ENCODE data around the gene CTU1. TPM values are rescaled to one million over a fixed set of nuclear protein-coding genes. Genes with fewer than 3 reads are reported as not detected.

CTU1 gene
- polyA plus RNA-seq, 2 donors = 3.3 TPM

- H3K4me1 ChIP-seq (ENCODE audit: control insufficient read depth in 2 of 2, insufficient read depth in 2 of 2, low read length in 1 of 2) = peaks cover 4 to 8% of the 10 kb centered on the region in 2 donors
- no peak overlapping the region for H3K4me3 ChIP-seq (ENCODE audit: low read depth in 1 of 2, low read length in 2 of 2)
- no peak overlapping the region for H3K27ac ChIP-seq (ENCODE audit: low read depth in 2 of 2, low read length in 1 of 2)
- H3K9me3 ChIP-seq (ENCODE audit: control insufficient read depth in 2 of 2, insufficient read depth in 1 of 2, low read depth in 1 of 2, low read length in 1 of 2) = no peaks in the 10 kb centered on the region
- 90 to 94% methylated on average over 14 of the region's 14 CpGs for WGBS, 2 donors
- no peaks in the 10 kb centered on the region for H3K27me3 ChIP-seq (ENCODE audit: control insufficient read depth in 1 of 2, insufficient read depth in 2 of 2, low read length in 2 of 2)
- no peaks in the 10 kb centered on the region for H3K36me3 ChIP-seq (ENCODE audit: control insufficient read depth in 2 of 2, insufficient read depth in 2 of 2, low read length in 1 of 2)
Measured at GRCh38 chr19:51081476-51081875, 26.7 kb downstream of the CTU1 start.

GRCh38 chr19:51079481-51080110 lies 28.6 kb downstream of the CTU1 start:
- H3K27ac ChIP-seq (ENCODE audit: low read depth in 2 of 2, low read length in 1 of 2) = no peak overlapping the region
- H3K36me3 ChIP-seq (ENCODE audit: control insufficient read depth in 2 of 2, insufficient read depth in 2 of 2, low read length in 1 of 2) = no peaks in the 10 kb centered on the region
- H3K4me1 ChIP-seq (ENCODE audit: control insufficient read depth in 2 of 2, insufficient read depth in 2 of 2, low read length in 1 of 2) = peaks cover 4 to 8% of the 10 kb centered on the region in 2 donors
- WGBS, 2 donors = 65 to 77% methylated on average over 27 of the region's 27 CpGs
- H3K27me3 ChIP-seq (ENCODE audit: control insufficient read depth in 1 of 2, insufficient read depth in 2 of 2, low read length in 2 of 2) = no peaks in the 10 kb centered on the region
- H3K9me3 ChIP-seq (ENCODE audit: control insufficient read depth in 2 of 2, insufficient read depth in 1 of 2, low read depth in 1 of 2, low read length in 1 of 2) = no peaks in the 10 kb centered on the region
- no peak overlapping the region for H3K4me3 ChIP-seq (ENCODE audit: low read depth in 1 of 2, low read length in 2 of 2)

- Histone ChIP-seq H3K4me3 (ENCODE audit: low read depth in 1 of 2, low read length in 2 of 2) (no peak overlapping the region), H3K27ac (ENCODE audit: low read depth in 2 of 2, low read length in 1 of 2) (no peak overlapping the region), H3K36me3 (ENCODE audit: control insufficient read depth in 2 of 2, insufficient read depth in 2 of 2, low read length in 1 of 2) (no peaks in the 10 kb centered on the region), H3K9me3 (ENCODE audit: control insufficient read depth in 2 of 2, insufficient read depth in 1 of 2, low read depth in 1 of 2, low read length in 1 of 2) (no peaks in the 10 kb centered on the region), H3K27me3 (ENCODE audit: control insufficient read depth in 1 of 2, insufficient read depth in 2 of 2, low read length in 2 of 2) (no peaks in the 10 kb centered on the region), H3K4me1 (ENCODE audit: control insufficient read depth in 2 of 2, insufficient read depth in 2 of 2, low read length in 1 of 2) (peaks cover 4 to 8% of the 10 kb centered on the region in 2 donors)
- 84 to 88% methylated on average over 6 of the region's 6 CpGs for WGBS, 2 donors
Measured at GRCh38 chr19:51078731-51079130, 29.5 kb downstream of the CTU1 start.

DNA sequence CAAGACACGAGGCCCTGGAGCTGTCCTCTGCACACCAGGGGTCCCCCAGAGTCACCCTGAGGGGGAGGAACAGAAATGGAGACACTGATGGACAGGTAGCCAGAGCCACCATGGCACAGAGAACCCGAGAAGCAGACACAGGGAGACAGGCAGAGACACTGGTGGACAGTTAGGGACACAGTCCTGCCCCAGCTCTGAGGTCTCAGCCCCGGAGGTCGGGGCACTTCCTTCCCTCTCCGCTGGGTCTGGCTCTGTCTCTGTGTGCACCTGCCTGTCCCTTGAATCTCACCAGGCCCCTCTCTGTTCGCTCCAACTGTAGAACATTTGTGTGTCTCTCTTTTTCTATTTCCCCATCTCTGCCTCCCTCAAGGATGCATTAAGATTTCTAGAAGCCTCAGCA lies 30.1 kb downstream of the CTU1 start:
- Histone ChIP-seq H3K9me3 (ENCODE audit: control insufficient read depth in 2 of 2, insufficient read depth in 1 of 2, low read depth in 1 of 2, low read length in 1 of 2) (no peaks in the 10 kb centered on the region), H3K27ac (ENCODE audit: low read depth in 2 of 2, low read length in 1 of 2) (no peak overlapping the region)
- 80 to 81% methylated on average over 6 of the region's 6 CpGs for WGBS, 2 donors

GRCh38 chr19:51076631-51077213 lies 31.5 kb downstream of the CTU1 start:
- H3K27ac ChIP-seq (ENCODE audit: low read depth in 2 of 2, low read length in 1 of 2) = peak overlapping the region in 1 of 2 donors; percentile 85

More for the DNA sequence above, 30.1 kb downstream of the CTU1 start:
- Histone ChIP-seq H3K36me3 (ENCODE audit: control insufficient read depth in 2 of 2, insufficient read depth in 2 of 2, low read length in 1 of 2) (no peaks in the 10 kb centered on the region), H3K4me1 (ENCODE audit: control insufficient read depth in 2 of 2, insufficient read depth in 2 of 2, low read length in 1 of 2) (peaks cover 4 to 8% of the 10 kb centered on the region in 2 donors), H3K27me3 (ENCODE audit: control insufficient read depth in 1 of 2, insufficient read depth in 2 of 2, low read length in 2 of 2) (no peaks in the 10 kb centered on the region), H3K4me3 (ENCODE audit: low read depth in 1 of 2, low read length in 2 of 2) (no peak overlapping the region)

DNA sequence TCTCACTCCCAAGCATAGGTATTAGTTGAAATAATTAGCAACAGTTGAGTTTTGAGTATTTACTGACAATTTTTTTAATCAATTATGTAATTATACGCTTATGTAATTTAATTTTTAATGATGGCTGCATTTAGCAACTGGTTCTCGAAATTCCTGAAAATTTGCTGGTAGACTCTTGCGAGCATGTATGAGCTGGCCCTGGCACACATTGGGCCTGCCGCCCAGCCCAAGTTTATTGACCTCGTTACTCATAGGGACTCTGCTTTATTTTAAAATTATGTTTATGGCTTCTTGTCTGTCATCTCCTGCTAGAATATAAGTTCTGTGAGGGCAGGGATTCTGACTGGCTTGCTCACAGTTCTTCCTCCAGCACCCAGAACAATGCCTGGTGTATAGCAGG lies 32.2 kb downstream of the CTU1 start:
- no peak overlapping the region for H3K4me3 ChIP-seq (ENCODE audit: low read depth in 1 of 2, low read length in 2 of 2)
- peaks cover 4 to 8% of the 10 kb centered on the region in 2 donors for H3K4me1 ChIP-seq (ENCODE audit: control insufficient read depth in 2 of 2, insufficient read depth in 2 of 2, low read length in 1 of 2)
- H3K27ac ChIP-seq (ENCODE audit: low read depth in 2 of 2, low read length in 1 of 2) = peak overlapping the region in 1 of 2 donors; percentile 85
- H3K27me3 ChIP-seq (ENCODE audit: control insufficient read depth in 1 of 2, insufficient read depth in 2 of 2, low read length in 2 of 2) = no peaks in the 10 kb centered on the region
- no peaks in the 10 kb centered on the region for H3K9me3 ChIP-seq (ENCODE audit: control insufficient read depth in 2 of 2, insufficient read depth in 1 of 2, low read depth in 1 of 2, low read length in 1 of 2)
- H3K36me3 ChIP-seq (ENCODE audit: control insufficient read depth in 2 of 2, insufficient read depth in 2 of 2, low read length in 1 of 2) = no peaks in the 10 kb centered on the region
- 51 to 64% methylated on average over 5 of the region's 5 CpGs for WGBS, 2 donors

More at GRCh38 chr19:51076631-51077213, 31.5 kb downstream of the CTU1 start:
- H3K27me3 ChIP-seq (ENCODE audit: control insufficient read depth in 1 of 2, insufficient read depth in 2 of 2, low read length in 2 of 2) = no peaks in the 10 kb centered on the region
- H3K36me3 ChIP-seq (ENCODE audit: control insufficient read depth in 2 of 2, insufficient read depth in 2 of 2, low read length in 1 of 2) = no peaks in the 10 kb centered on the region
- peaks cover 4 to 8% of the 10 kb centered on the region in 2 donors for H3K4me1 ChIP-seq (ENCODE audit: control insufficient read depth in 2 of 2, insufficient read depth in 2 of 2, low read length in 1 of 2)
- no peak overlapping the region for H3K4me3 ChIP-seq (ENCODE audit: low read depth in 1 of 2, low read length in 2 of 2)
- H3K9me3 ChIP-seq (ENCODE audit: control insufficient read depth in 2 of 2, insufficient read depth in 1 of 2, low read depth in 1 of 2, low read length in 1 of 2) = no peaks in the 10 kb centered on the region
- 67 to 73% methylated on average over 14 of the region's 14 CpGs for WGBS, 2 donors

GRCh38 chr19:51071095-51071405 lies 37.2 kb downstream of the CTU1 start:
- WGBS, 2 donors = 37 to 41% methylated on average over 4 of the region's 4 CpGs
- Histone ChIP-seq H3K9me3 (ENCODE audit: control insufficient read depth in 2 of 2, insufficient read depth in 1 of 2, low read depth in 1 of 2, low read length in 1 of 2) (no peaks in the 10 kb centered on the region), H3K27ac (ENCODE audit: low read depth in 2 of 2, low read length in 1 of 2) (peak overlapping the region; percentile 63 to 68), H3K4me3 (ENCODE audit: low read depth in 1 of 2, low read length in 2 of 2) (no peak overlapping the region), H3K27me3 (ENCODE audit: control insufficient read depth in 1 of 2, insufficient read depth in 2 of 2, low read length in 2 of 2) (no peaks in the 10 kb centered on the region), H3K4me1 (ENCODE audit: control insufficient read depth in 2 of 2, insufficient read depth in 2 of 2, low read length in 1 of 2) (peaks cover 2 to 17% of the 10 kb centered on the region in 2 donors), H3K36me3 (ENCODE audit: control insufficient read depth in 2 of 2, insufficient read depth in 2 of 2, low read length in 1 of 2) (no peaks in the 10 kb centered on the region)

DNA sequence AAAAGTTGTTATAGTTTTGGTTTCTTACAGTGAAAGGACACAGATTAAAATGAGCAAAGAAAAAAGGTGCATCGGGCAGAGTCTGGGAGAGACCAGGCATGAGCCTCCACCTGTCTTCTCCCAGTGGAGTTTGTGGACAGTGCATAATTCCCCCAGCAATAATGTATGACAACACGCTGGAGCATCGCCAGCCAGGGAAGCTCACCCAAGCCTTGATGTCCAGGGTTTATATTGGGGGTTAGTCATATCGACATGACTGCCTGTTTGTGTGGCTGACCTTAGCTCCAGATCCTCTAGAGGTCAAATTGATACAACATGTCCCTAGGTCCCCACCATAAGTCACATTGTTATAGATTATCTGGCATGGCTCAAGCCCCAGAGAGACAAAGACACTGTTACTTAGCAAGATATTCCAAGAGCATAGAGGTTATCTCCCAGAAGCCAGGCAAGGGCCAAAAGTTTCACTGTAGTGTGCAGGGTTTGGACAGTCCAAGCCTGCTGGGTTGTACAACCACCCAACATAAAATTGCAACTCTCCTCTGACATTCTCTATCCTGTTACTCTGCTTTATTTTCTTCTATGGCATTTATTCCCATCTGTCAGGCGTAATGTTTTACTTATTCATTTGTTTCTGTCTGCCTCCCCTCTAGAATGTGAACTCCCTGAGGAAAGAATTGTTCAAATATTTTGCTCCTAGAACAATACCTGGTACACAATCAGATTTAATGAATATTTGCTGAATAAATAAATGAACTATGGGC lies 37.7 kb downstream of the CTU1 start:
- H3K9me3 ChIP-seq (ENCODE audit: control insufficient read depth in 2 of 2, insufficient read depth in 1 of 2, low read depth in 1 of 2, low read length in 1 of 2) = no peaks in the 10 kb centered on the region
- H3K27me3 ChIP-seq (ENCODE audit: control insufficient read depth in 1 of 2, insufficient read depth in 2 of 2, low read length in 2 of 2) = no peaks in the 10 kb centered on the region
- WGBS, 2 donors = 68 to 80% methylated on average over 5 of the region's 5 CpGs
- no peaks in the 10 kb centered on the region for H3K36me3 ChIP-seq (ENCODE audit: control insufficient read depth in 2 of 2, insufficient read depth in 2 of 2, low read length in 1 of 2)
- H3K4me3 ChIP-seq (ENCODE audit: low read depth in 1 of 2, low read length in 2 of 2) = no peak overlapping the region
- H3K27ac ChIP-seq (ENCODE audit: low read depth in 2 of 2, low read length in 1 of 2) = peak overlapping the region; percentile 2 to 73
- H3K4me1 ChIP-seq (ENCODE audit: control insufficient read depth in 2 of 2, insufficient read depth in 2 of 2, low read length in 1 of 2) = peaks cover 2 to 22% of the 10 kb centered on the region in 2 donors

DNA sequence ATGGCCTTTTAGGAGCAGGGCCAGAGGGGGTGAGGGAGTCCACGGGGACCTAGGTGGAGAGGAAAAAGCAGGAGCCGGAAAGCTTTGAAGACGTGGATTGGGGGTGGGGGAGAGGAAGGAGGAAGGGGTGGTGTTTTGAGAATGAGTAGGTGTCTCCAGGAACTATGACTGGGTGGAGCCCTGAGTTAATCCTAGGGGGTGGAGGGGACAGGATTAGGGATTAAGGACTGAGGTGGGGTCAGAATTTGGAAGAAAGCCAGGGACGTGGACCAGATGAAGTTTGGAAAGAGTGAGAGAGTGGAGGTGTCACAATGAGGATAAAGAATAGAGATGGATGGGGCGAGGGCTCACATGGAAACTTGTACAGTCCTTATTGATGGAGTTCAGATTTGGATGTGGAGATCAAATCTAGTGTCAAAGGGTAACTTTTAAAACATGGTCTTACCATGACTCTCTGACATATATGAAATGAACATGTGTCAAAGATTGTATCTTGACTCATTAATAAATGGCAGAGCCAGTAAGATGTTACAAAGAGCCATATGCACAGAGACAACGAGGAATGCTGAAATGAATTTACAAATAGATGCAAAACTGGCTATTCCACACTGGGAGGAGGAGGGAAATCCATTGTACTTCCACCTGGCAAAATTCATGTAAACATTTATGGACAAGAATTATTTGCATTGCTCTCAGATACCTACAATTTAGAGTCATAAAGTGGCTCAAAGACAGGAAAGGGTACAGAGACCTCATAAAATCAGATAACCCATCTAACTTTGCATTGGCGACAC lies 41.6 kb downstream of the CTU1 start:
- WGBS, 2 donors = 58 to 60% methylated on average over 7 of the region's 7 CpGs
- H3K27me3 ChIP-seq (ENCODE audit: control insufficient read depth in 1 of 2, insufficient read depth in 2 of 2, low read length in 2 of 2) = no peaks in the 10 kb centered on the region
- peak overlapping the region; percentile 88 to 91 for H3K27ac ChIP-seq (ENCODE audit: low read depth in 2 of 2, low read length in 1 of 2)

More for the DNA sequence above, 41.6 kb downstream of the CTU1 start:
- Histone ChIP-seq H3K9me3 (ENCODE audit: control insufficient read depth in 2 of 2, insufficient read depth in 1 of 2, low read depth in 1 of 2, low read length in 1 of 2) (peaks cover 0 to 3% of the 10 kb centered on the region in 2 donors), H3K4me1 (ENCODE audit: control insufficient read depth in 2 of 2, insufficient read depth in 2 of 2, low read length in 1 of 2) (peaks cover 2 to 26% of the 10 kb centered on the region in 2 donors), H3K36me3 (ENCODE audit: control insufficient read depth in 2 of 2, insufficient read depth in 2 of 2, low read length in 1 of 2) (no peaks in the 10 kb centered on the region), H3K4me3 (ENCODE audit: low read depth in 1 of 2, low read length in 2 of 2) (no peak overlapping the region)
